DMS 273 (cell line): ENCODE measurements around the gene CHRNA1.
"Not testable (repeated sequence)": the region's sequence is repeated elsewhere in the genome, so short reads cannot be mapped to it uniquely, and the experiment has no call there.

Experiments
- DNase-seq: peaks from one replicate; lab custom pipeline; 2025; ENCODE audit not compliant: unreplicated experiment; lab: John Stamatoyannopoulos, UW

CHRNA1 gene

DNA sequence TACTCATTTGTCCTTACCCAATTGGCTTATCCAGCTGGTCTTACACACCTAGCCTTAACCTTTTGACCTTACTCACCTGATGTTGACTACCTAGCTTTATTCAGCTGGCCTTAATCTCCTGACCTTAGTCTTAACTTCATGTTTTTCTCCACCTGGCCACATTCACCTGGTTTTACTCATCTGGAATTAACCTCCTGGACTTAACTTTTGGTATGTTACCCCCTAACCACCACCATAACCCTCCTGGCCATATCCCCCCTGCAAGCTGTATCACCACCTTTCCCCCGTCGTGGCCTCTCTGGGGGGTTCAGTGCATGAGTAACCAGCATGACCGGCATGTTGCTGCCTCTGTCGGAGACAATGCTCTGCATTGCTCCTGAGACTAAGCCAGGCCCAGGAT lies 45.7 kb downstream of the CHRNA1 start:
- no peak for DNase-seq

DNA sequence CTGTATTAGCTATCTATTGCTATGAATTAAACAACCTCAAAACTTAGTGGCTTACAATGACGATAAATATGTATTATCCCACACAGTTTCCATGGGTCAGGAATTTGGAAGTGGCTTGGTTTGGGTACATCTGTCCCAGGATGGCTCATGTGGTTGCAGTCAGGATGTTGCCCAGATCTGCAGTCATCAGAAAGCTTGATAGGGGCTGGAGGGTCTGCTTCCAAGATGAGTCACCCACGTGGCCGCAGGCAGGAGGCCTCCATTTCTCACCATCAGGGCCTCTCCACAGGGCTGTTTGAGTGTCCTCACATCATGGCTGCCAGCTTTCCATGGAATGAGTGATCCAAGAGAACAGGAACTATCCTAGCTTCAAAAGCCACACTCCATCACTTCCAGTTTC lies 46.4 kb downstream of the CHRNA1 start:
- no peak for DNase-seq

DNA sequence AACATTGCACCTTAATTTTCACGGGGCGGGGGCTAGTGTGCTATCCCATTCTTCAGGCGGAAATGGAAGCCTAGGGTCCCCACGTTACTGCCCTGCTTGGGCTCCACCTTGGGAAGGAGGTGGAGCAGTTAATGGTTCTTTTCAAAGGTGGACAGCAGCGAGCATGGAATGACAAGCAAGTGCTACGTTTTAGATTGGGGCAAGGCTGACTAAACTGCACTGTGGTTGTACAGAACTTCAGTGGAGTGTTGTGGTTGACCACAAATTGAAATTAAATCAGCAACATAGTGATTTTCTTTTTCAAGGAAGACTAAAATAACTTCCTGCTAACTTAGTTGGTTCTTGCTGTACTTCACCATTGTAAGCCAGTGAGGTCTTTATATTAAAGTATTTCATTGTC lies 47.0 kb downstream of the CHRNA1 start:
- DNase-seq = no peak

- no peak for DNase-seq
These were observed 47.5 kb downstream of the CHRNA1 start for GRCh38 chr2:174716785-174717184.

GRCh38 chr2:174713686-174714085 lies 50.6 kb downstream of the CHRNA1 start:
- DNase-seq = no peak

DNA sequence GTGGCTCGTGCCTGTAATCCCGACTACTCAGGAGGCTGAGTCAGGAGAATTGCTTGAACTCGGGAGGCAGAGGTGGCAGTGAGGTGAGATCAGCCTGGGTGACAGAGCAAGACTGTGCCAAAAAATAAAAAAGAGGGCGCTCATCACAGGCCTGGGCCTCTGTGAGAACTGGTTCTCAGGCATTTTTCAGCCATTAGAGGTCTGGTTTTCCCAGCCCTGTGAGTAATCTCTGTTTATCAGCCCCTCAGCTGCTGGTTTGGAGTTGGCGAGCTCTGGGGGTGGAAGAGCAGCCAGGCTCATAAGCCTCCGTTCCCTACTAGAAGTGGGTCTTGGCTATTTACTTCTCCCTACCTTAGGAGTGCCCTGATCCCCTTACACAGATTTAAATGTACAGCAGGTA lies 53.1 kb downstream of the CHRNA1 start:
- no peak for DNase-seq

- not testable (repeated sequence) for DNase-seq
These were observed 54.8 kb downstream of the CHRNA1 start for GRCh38 chr2:174709416-174710004.

- no peak for DNase-seq
These were observed 55.6 kb downstream of the CHRNA1 start for GRCh38 chr2:174708713-174709112.

GRCh38 chr2:174705321-174705720 lies 59.0 kb downstream of the CHRNA1 start:
- DNase-seq = no peak

DNA sequence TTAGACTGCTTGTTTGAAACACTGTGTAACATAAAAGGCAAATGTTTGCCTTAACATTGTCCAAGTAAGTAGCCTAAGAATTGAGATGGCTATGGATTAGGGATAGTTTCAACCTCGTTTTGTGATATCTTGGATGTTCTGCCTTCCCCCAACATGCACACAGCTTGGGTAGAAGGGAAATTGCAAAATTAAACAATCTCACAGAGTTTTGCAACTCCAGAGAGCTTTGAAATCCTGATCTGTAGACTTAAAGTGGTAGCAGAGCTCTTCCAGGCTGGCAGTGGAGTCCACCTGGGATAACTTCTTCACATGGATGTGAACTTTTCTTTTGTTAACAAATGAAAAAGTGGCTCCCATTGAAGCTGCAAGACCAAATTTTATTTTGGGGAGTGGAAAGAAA lies 59.6 kb downstream of the CHRNA1 start:
- DNase-seq = no peak

DNA sequence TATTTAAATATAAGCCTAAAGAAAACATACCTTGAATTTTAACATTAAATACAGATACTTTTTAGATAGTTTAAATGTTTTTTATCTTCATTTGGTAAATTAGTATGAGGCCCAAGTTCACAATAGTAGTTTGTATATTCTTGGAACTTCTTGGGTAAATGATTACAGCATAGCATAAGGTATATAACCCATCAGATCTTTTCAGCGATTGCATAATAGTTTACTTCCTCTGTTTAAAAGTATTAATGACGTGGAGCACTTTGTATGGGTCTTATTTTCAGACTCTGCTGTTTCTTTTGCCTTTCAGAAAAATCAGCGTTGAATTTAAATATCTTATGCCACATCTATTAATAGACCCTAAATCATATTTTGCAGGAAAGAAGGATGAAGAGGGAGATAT lies 60.2 kb downstream of the CHRNA1 start:
- DNase-seq = no peak

DNA sequence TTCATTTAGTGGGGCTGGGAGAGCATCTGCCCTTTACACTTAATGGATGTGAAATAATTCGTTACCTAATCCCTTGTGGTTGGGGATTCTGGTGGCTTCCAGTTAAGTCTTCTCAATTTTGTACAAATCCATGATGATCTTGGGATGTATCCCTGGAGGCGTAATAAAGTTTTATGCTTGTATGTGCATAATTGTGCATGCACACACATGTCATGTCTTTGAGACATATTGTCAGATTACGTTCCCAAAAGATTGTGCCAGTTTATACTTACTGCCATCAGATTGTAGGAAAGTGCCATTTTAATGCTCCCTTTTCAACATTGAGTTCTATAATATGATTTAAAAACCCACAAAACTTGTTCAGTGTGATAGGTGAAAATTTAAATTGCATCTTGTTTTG lies 60.8 kb downstream of the CHRNA1 start:
- DNase-seq = no peak

GRCh38 chr2:174702541-174702940 lies 61.7 kb downstream of the CHRNA1 start:
- no peak for DNase-seq

GRCh38 chr2:174699993-174700766 lies 64.1 kb downstream of the CHRNA1 start:
- DNase-seq = peak; percentile 70
